ENCODE results near the gene TSSK3.
A peak's percentile ranks its signal among the peaks of the same experiment; 100 is the strongest.

The TSSK3 gene

DNA sequence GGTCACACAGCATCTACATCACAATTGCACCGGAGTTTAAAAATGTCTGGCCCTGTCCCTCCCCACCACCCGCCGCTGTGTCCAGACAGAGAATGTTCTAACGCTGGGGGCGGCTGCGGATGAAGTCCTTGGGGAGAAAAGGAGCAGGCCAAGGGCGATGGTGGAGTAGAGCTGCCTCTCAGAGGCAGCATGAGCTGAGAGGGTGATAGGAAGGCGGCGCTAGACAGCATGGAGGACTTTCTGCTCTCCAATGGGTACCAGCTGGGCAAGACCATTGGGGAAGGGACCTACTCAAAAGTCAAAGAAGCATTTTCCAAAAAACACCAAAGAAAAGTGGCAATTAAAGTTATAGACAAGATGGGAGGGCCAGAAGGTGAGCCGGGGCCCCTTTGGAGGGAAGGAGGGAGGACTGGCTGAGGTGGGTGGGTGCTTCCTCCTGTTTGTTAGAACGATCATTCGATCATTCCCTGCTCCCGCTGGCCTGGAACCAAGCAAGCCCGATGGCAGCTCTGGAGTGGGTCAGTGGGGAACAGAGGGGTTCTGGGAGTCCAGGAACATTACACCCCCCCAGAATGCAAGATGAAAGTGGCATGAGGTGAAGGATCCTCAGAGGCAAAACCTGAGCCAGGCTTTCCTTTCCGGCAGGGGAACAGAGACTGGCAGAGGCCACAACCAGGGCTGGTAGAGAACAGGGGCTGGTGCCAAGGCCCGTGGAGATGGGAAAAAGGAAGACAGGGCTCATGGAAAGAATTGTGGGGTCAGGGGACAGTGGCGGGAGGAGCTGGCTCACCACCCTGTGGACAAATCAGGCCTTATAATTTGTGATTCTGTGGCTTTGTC, at the start of gene TSSK3, which contains the start of gene FAM229A:
TSS of gene TSSK3 (plus strand) at position 66 of the 840 bp plus-strand sequence. CDS start at position 229, 163 bp downstream.
TSS of gene FAM229A (minus strand) at position 12 of the 840 bp plus-strand sequence. CDS start 394 bp downstream, outside the sequence.
- no peak for DNase-seq

DNA sequence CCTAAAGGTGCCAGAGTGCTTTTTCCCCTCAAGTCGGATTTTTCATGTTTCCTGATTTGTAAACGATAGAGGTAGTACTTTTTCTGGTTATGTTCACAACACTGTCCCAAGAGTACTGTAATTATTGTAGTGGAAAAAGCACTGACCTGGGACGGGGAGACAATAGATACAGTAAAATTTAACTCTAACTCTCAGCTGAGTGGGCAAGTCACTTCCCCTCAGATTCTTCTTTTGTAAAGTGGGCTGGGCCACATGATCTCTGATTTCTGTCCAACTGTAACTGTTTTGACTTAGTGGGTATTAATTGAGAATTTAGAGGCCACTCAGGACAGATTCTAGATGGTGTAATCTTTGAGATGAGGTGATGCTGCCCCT, 45.4 kb upstream of the TSSK3 start:
- DNase-seq = no peak

- no peak for DNase-seq
Observed at GRCh38 chr1:32318127-32318869, 44.0 kb upstream of the TSSK3 start.

GRCh38 chr1:32321712-32322291, 40.5 kb upstream of the TSSK3 start:
- peak in 1 of 2 experiments; percentile 13 for DNase-seq

DNA sequence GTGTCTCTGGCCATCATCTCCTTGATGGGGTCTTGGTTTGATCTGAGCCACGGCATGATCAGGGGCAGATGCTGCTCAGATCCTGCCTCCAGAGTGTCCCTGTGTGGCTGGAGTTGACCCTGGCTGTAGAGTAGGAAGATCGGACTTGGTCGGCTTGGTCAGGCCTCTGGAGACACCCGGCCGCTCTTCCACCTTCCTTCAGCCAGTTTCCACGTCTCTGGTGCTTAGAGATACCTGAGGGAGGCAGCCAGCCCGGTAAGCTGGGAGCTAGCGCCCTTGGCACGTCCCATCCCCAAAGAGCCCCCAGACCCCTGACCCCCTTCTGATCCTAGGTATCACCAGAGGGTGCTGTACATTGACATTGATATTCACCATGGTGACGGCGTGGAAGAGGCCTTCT, 35.1 kb upstream of the TSSK3 start:
- no peak for DNase-seq

DNA sequence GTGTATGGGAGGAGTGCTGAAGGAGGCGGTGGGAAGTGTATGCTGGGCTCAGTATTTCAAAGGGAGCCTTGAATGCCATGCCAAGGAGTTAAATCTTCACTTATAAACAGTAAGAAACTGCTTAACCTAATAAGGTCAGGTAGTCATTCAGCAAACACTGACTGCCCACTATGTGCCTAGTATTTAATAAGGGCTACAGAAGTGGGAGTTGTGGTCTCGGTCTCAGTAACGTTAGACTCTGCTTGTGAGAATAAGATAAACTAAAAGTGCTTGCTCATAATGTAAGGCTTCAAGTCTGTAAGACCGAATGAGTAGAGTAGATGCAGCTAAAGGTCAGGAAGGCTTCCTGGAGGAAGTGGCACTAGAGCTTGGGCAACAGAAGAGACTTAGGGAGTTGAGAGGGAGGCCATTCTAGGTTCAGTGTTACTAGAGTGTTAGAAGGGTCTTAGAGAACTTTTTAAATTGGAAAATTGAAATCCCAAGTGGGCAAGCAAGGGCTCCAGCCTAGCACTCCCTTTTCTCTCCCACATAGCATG, 32.3 kb upstream of the TSSK3 start:
- DNase-seq = no peak

- no peak for DNase-seq
Observed at GRCh38 chr1:32330558-32331151, 31.7 kb upstream of the TSSK3 start.

GRCh38 chr1:32331549-32331948, 30.8 kb upstream of the TSSK3 start:
- DNase-seq = no peak

DNA sequence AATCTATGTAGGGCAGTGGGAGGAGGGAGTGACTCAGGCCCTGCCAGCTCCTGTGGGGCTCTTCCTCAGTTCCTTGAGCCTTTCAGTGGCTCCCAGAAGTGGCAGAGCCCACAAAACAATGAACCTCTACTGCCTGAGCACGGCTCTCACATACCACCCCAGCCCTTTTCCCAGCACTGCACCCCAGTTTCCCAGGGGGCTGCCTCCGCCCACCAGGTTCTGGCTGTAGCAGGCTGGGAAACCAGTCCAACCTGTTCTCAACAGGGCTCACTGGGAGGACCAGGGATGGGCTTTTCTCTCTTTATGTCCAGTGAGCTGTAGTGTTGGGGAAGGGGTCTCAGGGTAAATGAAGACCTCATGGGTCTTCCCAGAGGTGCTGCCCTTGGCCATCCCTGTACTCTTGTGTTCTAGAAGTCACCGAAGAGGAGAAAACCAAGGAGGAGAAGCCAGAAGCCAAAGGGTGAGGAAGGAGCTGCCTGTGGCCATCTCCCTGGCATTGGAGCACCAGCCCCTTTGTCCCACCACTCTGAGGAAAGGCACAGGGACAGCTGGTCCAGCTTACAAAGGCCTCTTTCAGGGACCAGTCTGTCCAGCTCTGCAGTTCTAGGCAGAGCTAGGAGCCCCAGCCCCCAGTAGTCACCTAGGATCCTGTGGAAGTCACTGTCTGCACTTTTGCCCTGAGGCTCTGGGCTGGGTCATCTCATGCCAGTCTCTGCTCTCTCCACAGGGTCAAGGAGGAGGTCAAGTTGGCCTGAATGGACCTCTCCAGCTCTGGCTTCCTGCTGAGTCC, 29.9 kb upstream of the TSSK3 start:
- no peak for DNase-seq

DNA sequence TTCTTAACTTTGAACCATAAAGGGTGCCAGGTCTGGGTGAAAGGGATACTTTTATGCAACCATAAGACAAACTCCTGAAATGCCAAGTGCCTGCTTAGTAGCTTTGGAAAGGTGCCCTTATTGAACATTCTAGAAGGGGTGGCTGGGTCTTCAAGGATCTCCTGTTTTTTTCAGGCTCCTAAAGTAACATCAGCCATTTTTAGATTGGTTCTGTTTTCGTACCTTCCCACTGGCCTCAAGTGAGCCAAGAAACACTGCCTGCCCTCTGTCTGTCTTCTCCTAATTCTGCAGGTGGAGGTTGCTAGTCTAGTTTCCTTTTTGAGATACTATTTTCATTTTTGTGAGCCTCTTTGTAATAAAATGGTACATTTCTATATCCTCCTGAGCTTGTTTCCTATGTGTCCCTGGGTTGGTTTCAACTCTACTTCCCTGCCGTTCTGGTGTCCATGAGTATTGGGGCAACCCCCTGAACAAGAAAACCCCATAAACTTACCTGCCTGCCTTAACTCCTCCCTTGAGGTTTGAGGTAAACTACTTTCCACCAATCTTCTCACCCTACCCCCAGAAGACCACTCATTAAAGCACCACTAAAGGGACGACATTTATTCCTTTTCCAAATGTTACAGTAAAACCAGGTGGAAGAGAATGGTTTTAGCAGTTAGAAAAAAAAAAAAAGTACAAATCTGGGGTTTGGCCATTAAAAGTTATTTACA, 28.9 kb upstream of the TSSK3 start:
- no peak for DNase-seq

DNA sequence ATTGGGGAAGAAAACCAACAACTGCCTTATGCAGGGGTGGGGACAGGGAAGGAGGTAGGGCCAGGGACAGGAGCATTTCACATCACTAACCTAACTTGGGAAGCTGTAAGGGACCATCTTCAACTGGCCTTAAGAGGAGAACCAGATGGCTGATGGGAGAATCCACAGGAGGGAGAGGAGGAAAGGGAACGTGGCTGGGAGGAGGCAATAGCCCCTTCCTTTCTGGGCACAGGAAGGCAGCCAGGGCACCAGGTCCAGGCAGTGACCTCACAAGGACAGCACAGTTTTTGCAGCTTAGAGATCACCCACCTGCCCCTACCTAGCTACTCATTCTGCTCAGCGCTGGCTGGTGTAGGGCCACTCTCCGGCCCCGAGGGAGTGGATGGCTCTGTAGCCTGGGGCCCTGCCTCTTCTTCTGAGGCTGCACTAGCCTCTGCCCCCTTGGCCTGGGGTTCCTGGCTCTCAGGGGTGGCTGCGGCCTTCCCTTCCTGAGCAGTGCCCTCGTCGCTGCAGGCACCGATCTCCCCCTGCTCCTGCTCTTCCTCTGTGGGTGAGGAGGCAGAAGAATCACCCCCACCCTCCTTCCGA, 28.0 kb upstream of the TSSK3 start:
- no peak for DNase-seq

GRCh38 chr1:32334864-32335534, 27.3 kb upstream of the TSSK3 start:
- peak; percentile 64 to 65 for DNase-seq

DNA sequence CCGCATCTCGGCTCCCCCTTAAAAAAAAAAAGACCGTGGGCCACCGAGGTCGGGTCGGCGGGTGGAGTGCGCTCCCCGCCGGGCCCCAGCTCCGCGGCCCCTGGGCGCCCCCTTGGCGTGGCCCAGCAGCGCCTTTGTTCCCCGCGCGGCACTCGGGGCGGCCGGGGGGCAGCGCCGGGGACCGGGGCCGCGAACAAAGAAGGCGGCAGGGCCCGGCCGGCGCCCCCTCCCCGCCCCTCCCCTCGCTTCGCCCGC, 26.9 kb upstream of the TSSK3 start:
- DNase-seq = no peak

GRCh38 chr1:32335790-32336590, 26.3 kb upstream of the TSSK3 start, which contains the start of gene MARCKSL1:
Gene MARCKSL1, minus strand, starts transcription at chr1:32336233. Its CDS starts 200 bp downstream, at chr1:32336033.
- peak; percentile 84 to 85 for DNase-seq

DNA sequence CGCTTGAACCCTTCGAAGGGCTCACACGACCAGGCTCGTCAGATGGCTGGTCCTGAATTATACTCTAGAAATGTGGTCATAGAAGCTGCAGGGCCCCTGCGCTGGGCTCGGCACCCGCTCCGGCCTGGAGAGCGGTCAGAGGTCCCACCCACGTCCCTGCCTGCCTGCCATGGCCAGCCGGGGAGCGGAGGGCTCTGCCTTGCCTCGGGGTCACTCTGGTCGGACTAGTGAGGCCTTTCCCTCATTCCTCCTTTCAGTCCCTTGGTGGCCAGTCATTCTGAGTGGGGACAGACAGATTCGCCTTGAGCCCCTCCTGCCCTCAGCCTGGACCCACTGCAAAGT, 25.8 kb upstream of the TSSK3 start:
- DNase-seq = no peak

- DNase-seq = peak; percentile 40 to 45
Observed at GRCh38 chr1:32336963-32337675, 25.2 kb upstream of the TSSK3 start.

GRCh38 chr1:32337855-32338636, 24.3 kb upstream of the TSSK3 start:
- DNase-seq = no peak

- DNase-seq = no peak
Observed at GRCh38 chr1:32338637-32339145, 23.6 kb upstream of the TSSK3 start.

All from stimulated activated CD4-positive, alpha-beta T cell treated with anti-CD3 and anti-CD28 coated beads, Interleukin-4, amount 100 ng/mL, for 4 hours (primary cell).